ENCODE measurements around the gene APOL2.
"Not testable (repeated sequence)": the region's sequence is repeated elsewhere in the genome, so short reads cannot be mapped to it uniquely, and the experiment has no call there.

APOL2 gene

GRCh38 chr22:36239401-36240171 is at the start of gene APOL2:
Gene APOL2 (minus strand): TSS chr22:36239527. CDS start chr22:36233162, 6,365 bp downstream.
- DNase-seq (ENCODE audit: low read depth in 2 of 2): peak; percentile 64 to 81

- DNase-seq (ENCODE audit: low read depth in 2 of 2): no peak
These were observed 49.5 kb upstream of the APOL2 start for GRCh38 chr22:36288571-36289405.

- DNase-seq (ENCODE audit: low read depth in 2 of 2): no peak
These were observed 48.7 kb upstream of the APOL2 start for GRCh38 chr22:36287881-36288515.

- peak; percentile 62 to 63 for DNase-seq (ENCODE audit: low read depth in 2 of 2)
These were observed 47.0 kb upstream of the APOL2 start for GRCh38 chr22:36286096-36286957.

GRCh38 chr22:36285545-36285944 is 46.2 kb upstream of the APOL2 start:
- no peak for DNase-seq (ENCODE audit: low read depth in 2 of 2)

- no peak for DNase-seq (ENCODE audit: low read depth in 2 of 2)
These were observed 45.7 kb upstream of the APOL2 start for GRCh38 chr22:36285017-36285416.

GRCh38 chr22:36284171-36284571 is 44.8 kb upstream of the APOL2 start:
- no peak for DNase-seq (ENCODE audit: low read depth in 2 of 2)

- DNase-seq (ENCODE audit: low read depth in 2 of 2): no peak
These were observed 43.1 kb upstream of the APOL2 start for GRCh38 chr22:36282328-36282831.

- no peak for DNase-seq (ENCODE audit: low read depth in 2 of 2)
These were observed 42.5 kb upstream of the APOL2 start for GRCh38 chr22:36281781-36282327.

- DNase-seq (ENCODE audit: low read depth in 2 of 2): no peak
These were observed 41.1 kb upstream of the APOL2 start for GRCh38 chr22:36280379-36280778.

GRCh38 chr22:36279219-36279666 is 39.9 kb upstream of the APOL2 start:
- DNase-seq (ENCODE audit: low read depth in 2 of 2): no peak

GRCh38 chr22:36277482-36278291 is 38.4 kb upstream of the APOL2 start:
- DNase-seq (ENCODE audit: low read depth in 2 of 2): peak; percentile 51 to 59

- no peak for DNase-seq (ENCODE audit: low read depth in 2 of 2)
These were observed 35.2 kb upstream of the APOL2 start for GRCh38 chr22:36274531-36274930.

- DNase-seq (ENCODE audit: low read depth in 2 of 2): not testable (repeated sequence)
These were observed 32.6 kb upstream of the APOL2 start for GRCh38 chr22:36271951-36272350.

GRCh38 chr22:36271231-36271630 is 31.9 kb upstream of the APOL2 start:
- not testable (repeated sequence) for DNase-seq (ENCODE audit: low read depth in 2 of 2)

- DNase-seq (ENCODE audit: low read depth in 2 of 2): no peak
These were observed 28.7 kb upstream of the APOL2 start for GRCh38 chr22:36267896-36268485.

- no peak for DNase-seq (ENCODE audit: low read depth in 2 of 2)
These were observed 27.7 kb upstream of the APOL2 start for GRCh38 chr22:36267058-36267457.

- DNase-seq (ENCODE audit: low read depth in 2 of 2): not testable (repeated sequence)
These were observed 24.7 kb upstream of the APOL2 start for GRCh38 chr22:36263886-36264664.

- not testable (repeated sequence) for DNase-seq (ENCODE audit: low read depth in 2 of 2)
These were observed 23.9 kb upstream of the APOL2 start for GRCh38 chr22:36263216-36263673.

Measured in stimulated activated CD8-positive, alpha-beta memory T cell treated with anti-CD3 and anti-CD28 coated beads, Interleukin-2, amount 100 ng/mL, for 48 hours (primary cell).